B cell (primary cell): ENCODE results near the gene URM1. TPM values are rescaled to one million over a fixed set of nuclear protein-coding genes. Genes with fewer than 3 reads are reported as not detected.

Experiments used
- ATAC-seq: fragments of 200-7000 bp; cut with Tn5 transposase; one replicate; pipeline ENCODE4 v1.10.0; 2021; ENCODE audit warnings: low read depth, mild to moderate bottlenecking, moderate number of reproducible peaks, moderate library complexity
- CTCF ChIA-PET: fragments of 350-600 bp; sonication (Branson Sonifier 250); formaldehyde crosslinking; loops from one replicate; lab custom pipeline; 2021; ENCODE audit warnings: antibody characterized with exemption, inconsistent platforms; lab: Charles Lee
- POLR2A ChIA-PET: fragments of 350-600 bp; sonication (Branson Sonifier 250); formaldehyde crosslinking; loops from one replicate; lab custom pipeline; 2021; ENCODE audit warnings: antibody characterized with exemption; lab: Charles Lee
- DNase-seq: peaks from one replicate; pipeline ENCODE4 v3.0.0; 2013
- H2AFZ ChIP-seq: 2 replicates; pipeline ENCODE4 v1.6.1; 2012; ENCODE audit warnings: mild to moderate bottlenecking, low read depth, low read length; ENCODE audit not compliant: insufficient read depth, poor library complexity, severe bottlenecking
- H3K27ac ChIP-seq, 2 donors: 1 replicate in 1 of 2; 2 replicates in 1 of 2; pipeline ENCODE4 v1.5.1; 2012 to 2013; ENCODE audit warnings: low read length in 2 of 2, mild to moderate bottlenecking in 2 of 2, moderate library complexity in 1 of 2
- H3K27me3 ChIP-seq, 4 experiments: fragments of 200-600 bp in 1 of 4; sonication (generic) in 1 of 4; replicated peaks in 1 of 4; 1 replicate in 2 of 4; 2 replicates in 2 of 4; pipeline versions ENCODE4 v1.6.1 to v1.7.0; 2013 to 2016; ENCODE audit warnings: low read length in 3 of 4, mild to moderate bottlenecking in 2 of 4, mixed read lengths in 1 of 4, moderate library complexity in 1 of 4; ENCODE audit not compliant: insufficient read depth in 4 of 4, control insufficient read depth in 3 of 4; ENCODE audit errors: control extremely low read depth in 1 of 4
- H3K36me3 ChIP-seq, 2 experiments: replicated peaks in 1 of 2; 1 replicate in 1 of 2; 2 replicates in 1 of 2; pipeline versions ENCODE4 v1.6.1 to v1.7.1; 2013; ENCODE audit warnings: low read length in 1 of 2; ENCODE audit not compliant: insufficient read depth in 2 of 2, control insufficient read depth in 1 of 2; ENCODE audit errors: control extremely low read depth in 1 of 2, extremely low read depth in 1 of 2
- H3K4me1 ChIP-seq, 2 donors: fragments of 200-600 bp in 1 of 2; sonication (generic) in 1 of 2; 1 replicate in 1 of 2; 2 replicates in 1 of 2; pipeline versions ENCODE4 v1.5.1 to v1.6.1; 2013 to 2017; ENCODE audit warnings: low read length in 2 of 2; ENCODE audit not compliant: control insufficient read depth in 2 of 2, insufficient read depth in 2 of 2
- H3K4me2 ChIP-seq: replicated peaks from 2 replicates; pipeline ENCODE3; 2012; ENCODE audit warnings: mild to moderate bottlenecking, low read depth, low read length; ENCODE audit not compliant: poor library complexity, severe bottlenecking
- H3K4me3 ChIP-seq, 5 experiments: fragments of 200-600 bp in 1 of 5; sonication (generic) in 1 of 5; 1 replicate in 3 of 5; 2 replicates in 2 of 5; pipeline versions ENCODE4 v1.5.1 to v1.7.0; 2011 to 2016; ENCODE audit warnings: low read length in 4 of 5, mild to moderate bottlenecking in 4 of 5, low read depth in 2 of 5, control low read depth in 1 of 5, moderate library complexity in 1 of 5; ENCODE audit not compliant: insufficient read depth in 1 of 5; ENCODE audit errors: control extremely low read depth in 1 of 5, extremely low read depth in 1 of 5
- H3K79me2 ChIP-seq: fragments of 200-600 bp; sonication (generic); one replicate; pipeline ENCODE4 v1.6.0; 2016; ENCODE audit warnings: low read length; ENCODE audit not compliant: control insufficient read depth, insufficient read depth
- H3K9ac ChIP-seq: fragments of 200-600 bp; sonication (generic); 2 replicates; pipeline ENCODE4 v1.6.1; 2017; ENCODE audit warnings: mild to moderate bottlenecking, low read length, moderate library complexity
- H3K9me3 ChIP-seq, 3 donors: one replicate each; pipeline versions ENCODE4 v1.6.1 to v1.7.1; 2013; ENCODE audit warnings: low read length in 2 of 3; ENCODE audit not compliant: control insufficient read depth in 2 of 3, insufficient read depth in 1 of 3; ENCODE audit errors: control extremely low read depth in 1 of 3
- H4K20me1 ChIP-seq: 2 replicates; pipeline ENCODE4 v1.6.0; 2012; ENCODE audit warnings: mild to moderate bottlenecking, low read length; ENCODE audit not compliant: insufficient read depth, control insufficient read depth, poor library complexity, severe bottlenecking
- H3K27ac Mint-ChIP-seq: one replicate; pipeline ENCODE4 v1.8.0; 2021; ENCODE audit warnings: mixed read lengths
- H3K27me3 Mint-ChIP-seq: one replicate; pipeline ENCODE4 v1.8.0; 2021; ENCODE audit warnings: mixed read lengths
- H3K4me1 Mint-ChIP-seq: one replicate; pipeline ENCODE4 v1.8.0; 2021; ENCODE audit warnings: mixed read lengths
- H3K4me3 Mint-ChIP-seq: one replicate; pipeline ENCODE4 v1.8.0; 2021; ENCODE audit warnings: mixed read lengths
- H3K9me3 Mint-ChIP-seq: one replicate; pipeline ENCODE4 v1.8.0; 2022; ENCODE audit warnings: mixed read lengths; ENCODE audit not compliant: insufficient read depth
- CTCF ChIP-seq: fragments of 200-600 bp; IDR thresholded peaks from one replicate; pipeline ENCODE4 v1.8.0; 2022; ENCODE audit warnings: antibody characterized with exemption, mild to moderate bottlenecking
- EZH2 ChIP-seq: IDR thresholded peaks from 2 replicates; pipeline ENCODE4 v1.6.1; 2012; ENCODE audit warnings: borderline replicate concordance, low read depth, mild to moderate bottlenecking, moderate library complexity, low read length; ENCODE audit not compliant: insufficient read depth, poor library complexity, severe bottlenecking
- WGBS: methylation state at CpG from one replicate; pipeline ENCODE4 v1.1.5; 2013; ENCODE audit warnings: missing lambda C conversion rate; ENCODE audit not compliant: insufficient coverage; 5-methylcytosine and 5-hydroxymethylcytosine counted together
- intact Hi-C: fragments of 100-400 bp; cut with micrococcal nuclease; formaldehyde crosslinking; loops from one replicate; pipeline ENCODE4 v1.10.0; 2022
- polyA plus RNA-seq: library from polyadenylated mRNA; depleted of rRNA; stranded (reverse); fragments of >200 nt; gene quantifications from 2 replicates; pipeline ENCODE4 v1.2.3, GENCODE V29; 2012
- total RNA-seq, 2 donors: library from RNA; stranded (reverse); fragments of 120-200 nt in 1 of 2; gene quantifications; 1 replicate in 1 of 2; 2 replicates in 1 of 2; pipeline versions ENCODE4 v1.2.3 to v1.2.4, GENCODE V29; 2013 to 2022

URM1 gene
- total and polyA plus RNA-seq, 2 donors (not counting 1 experiment from before 2014, with no cell fraction given): 40.3 to 43.8 TPM

- DNase-seq (no peak), ATAC-seq (no peak)
- Histone ChIP-seq H3K4me2 (no peak overlapping the region), H2AFZ (no peak overlapping the region), H3K4me3 (no peak overlapping the region), H4K20me1 (no peaks in the 10 kb centered on the region), H3K79me2 (no peaks in the 10 kb centered on the region), H3K9ac (no peak overlapping the region), H3K4me1 (no peaks in the 10 kb centered on the region), H3K27ac (no peak overlapping the region), H3K36me3 (no peaks in the 10 kb centered on the region), H3K27me3 (no peaks in the 10 kb centered on the region), H3K9me3 (no peaks in the 10 kb centered on the region)
- WGBS: 100% methylated on average over 7 of the region's 13 CpGs
- Mint-ChIP-seq H3K4me1 (no peaks in the 10 kb centered on the region), H3K27ac (no peak overlapping the region), H3K27me3 (no peaks in the 10 kb centered on the region), H3K9me3 (no peaks in the 10 kb centered on the region), H3K4me3 (no peak overlapping the region)
- TF ChIP-seq EZH2 (no peak), CTCF (no peak)
- intact Hi-C loops: no loop called here
- ChIA-PET CTCF (interaction anchor here (0.6 to 1.2 kb wide), 2 partner anchors 9 to 332 kb away, joined by 6 to 12 read pairs; partner anchors contain the start of gene CERCAM), POLR2A (no interaction called here)
These were observed 58.4 kb downstream of the URM1 start for GRCh38 chr9:128429513-128430086.

- H4K20me1 ChIP-seq: no peaks in the 10 kb centered on the region
- no peak overlapping the region for H3K27ac ChIP-seq
- H3K9ac ChIP-seq: no peak overlapping the region
- intact Hi-C loops: no loop called here
- TF ChIP-seq EZH2 (no peak), CTCF (no peak)
- H3K27ac Mint-ChIP-seq: no peak overlapping the region
- H3K4me2 ChIP-seq: no peak overlapping the region
- H3K4me1 Mint-ChIP-seq: no peaks in the 10 kb centered on the region
- H3K27me3 ChIP-seq: no peaks in the 10 kb centered on the region
- H3K27me3 Mint-ChIP-seq: no peaks in the 10 kb centered on the region
- H3K36me3 ChIP-seq: no peaks in the 10 kb centered on the region
- H3K9me3 ChIP-seq: no peaks in the 10 kb centered on the region
- no peaks in the 10 kb centered on the region for H3K9me3 Mint-ChIP-seq
- H2AFZ ChIP-seq: no peak overlapping the region
- DNase-seq (no peak), ATAC-seq (no peak)
- 93% methylated on average over 6 of the region's 8 CpGs for WGBS
- no peaks in the 10 kb centered on the region for H3K4me1 ChIP-seq
- no peak overlapping the region for H3K4me3 Mint-ChIP-seq
- H3K79me2 ChIP-seq: no peaks in the 10 kb centered on the region
- H3K4me3 ChIP-seq: no peak overlapping the region
- POLR2A ChIA-PET: no interaction called here
- CTCF ChIA-PET: no interaction called here
These were observed 60.0 kb downstream of the URM1 start for GRCh38 chr9:128431207-128431606.
